Activated CD4-positive, alpha-beta memory T cell treated with anti-CD3 and anti-CD28 coated beads, Interleukin-2, amount 10 ng/mL, durations not matched to agents 7 days and 5 days (primary cell): ENCODE measurements around the gene CDRT4. TPM values are rescaled to one million over a fixed set of nuclear protein-coding genes. Genes with fewer than 3 reads are reported as not detected.
"Not testable (repeated sequence)": the region's sequence is repeated elsewhere in the genome, so short reads cannot be mapped to it uniquely, and the experiment has no call there.

Experiments used
- CTCF ChIA-PET: fragments of 350-600 bp; sonication (Branson Sonifier 250); formaldehyde crosslinking; loops from one replicate; lab custom pipeline; 2021; ENCODE audit warnings: antibody characterized with exemption, inconsistent platforms; lab: Charles Lee
- POLR2A ChIA-PET: fragments of 350-600 bp; sonication (Branson Sonifier 250); formaldehyde crosslinking; loops from one replicate; lab custom pipeline; 2021; ENCODE audit warnings: antibody characterized with exemption; lab: Charles Lee
- DNase-seq: peaks from one replicate; pipeline ENCODE4 v3.0.0-alpha.2; 2020
- H3K27ac Mint-ChIP-seq: one replicate; pipeline ENCODE4 v1.8.0; 2021; ENCODE audit warnings: mild to moderate bottlenecking, mixed read lengths
- H3K27me3 Mint-ChIP-seq: one replicate; pipeline ENCODE4 v1.8.0; 2021; ENCODE audit warnings: mixed read lengths
- H3K36me3 Mint-ChIP-seq: one replicate; pipeline ENCODE4 v1.8.0; 2021; ENCODE audit warnings: low read depth, mixed read lengths
- H3K4me1 Mint-ChIP-seq: one replicate; pipeline ENCODE4 v1.8.0; 2021; ENCODE audit warnings: mixed read lengths
- H3K4me3 Mint-ChIP-seq: one replicate; pipeline ENCODE4 v1.8.0; 2021; ENCODE audit warnings: mild to moderate bottlenecking, mixed read lengths
- H3K9me3 Mint-ChIP-seq: one replicate; pipeline ENCODE4 v1.8.0; 2021; ENCODE audit warnings: mixed read lengths
- total RNA-seq, 2 experiments: library from RNA; stranded (reverse); gene quantifications; one replicate each; pipeline ENCODE4 v1.2.3, GENCODE V29; 2021

Gene CDRT4
- 1 to 10 TPM; 5.1 to 5.3 TPM for total RNA-seq

GRCh38 chr17:15467592-15467991 is at the start of gene CDRT4:
TSS of gene CDRT4 (minus strand) at chr17:15467621. CDS start at chr17:15440238, 27,383 bp downstream.
- Mint-ChIP-seq H3K4me3 (no peak within 1 kb of the TSS), H3K4me1 (no peaks in the 10 kb centered on the region), H3K9me3 (peaks cover under 1% of the 10 kb centered on the region), H3K27ac (no peak within 1 kb of the TSS), H3K36me3 (no peaks in the 10 kb centered on the region), H3K27me3 (no peaks in the 10 kb centered on the region)
- no peak for DNase-seq
- CTCF ChIA-PET, result no interaction called here
- POLR2A ChIA-PET, result no interaction called here

- no peak overlapping the region for H3K4me3 Mint-ChIP-seq
- H3K9me3 Mint-ChIP-seq, result no peaks in the 10 kb centered on the region
- H3K4me1 Mint-ChIP-seq, result no peaks in the 10 kb centered on the region
- H3K27me3 Mint-ChIP-seq, result no peaks in the 10 kb centered on the region
- no peak overlapping the region for H3K27ac Mint-ChIP-seq
- CTCF ChIA-PET, result no interaction called here
- no peak for DNase-seq
- POLR2A ChIA-PET, result no interaction called here
- peaks cover 6% of the 10 kb centered on the region for H3K36me3 Mint-ChIP-seq
Observed at GRCh38 chr17:15516150-15516549, 48.7 kb upstream of the CDRT4 start.

- CTCF ChIA-PET, result interaction anchor here (1.7 kb wide), 1 partner anchor 11 kb away, joined by 5 read pairs; no protein-coding TSS in a partner anchor
Observed at GRCh38 chr17:15514469-15514868, 47.0 kb upstream of the CDRT4 start.

GRCh38 chr17:15513856-15514459 is 46.5 kb upstream of the CDRT4 start:
- no peaks in the 10 kb centered on the region for H3K9me3 Mint-ChIP-seq
- H3K36me3 Mint-ChIP-seq, result peaks cover 11% of the 10 kb centered on the region
- no peak overlapping the region for H3K27ac Mint-ChIP-seq
- CTCF ChIA-PET, result interaction anchor here (1.7 kb wide), 1 partner anchor 11 kb away, joined by 5 read pairs; no protein-coding TSS in a partner anchor
- POLR2A ChIA-PET, result no interaction called here
- no peak for DNase-seq
- no peaks in the 10 kb centered on the region for H3K4me1 Mint-ChIP-seq
- no peaks in the 10 kb centered on the region for H3K27me3 Mint-ChIP-seq
- H3K4me3 Mint-ChIP-seq, result no peak overlapping the region

More at GRCh38 chr17:15514469-15514868, 47.0 kb upstream of the CDRT4 start:
- POLR2A ChIA-PET, result no interaction called here
- no peak overlapping the region for H3K27ac Mint-ChIP-seq
- H3K4me3 Mint-ChIP-seq, result no peak overlapping the region
- H3K9me3 Mint-ChIP-seq, result no peaks in the 10 kb centered on the region
- H3K36me3 Mint-ChIP-seq, result peaks cover 11% of the 10 kb centered on the region
- no peak for DNase-seq
- H3K27me3 Mint-ChIP-seq, result no peaks in the 10 kb centered on the region
- H3K4me1 Mint-ChIP-seq, result no peaks in the 10 kb centered on the region

GRCh38 chr17:15513058-15513791 is 45.8 kb upstream of the CDRT4 start:
- CTCF ChIA-PET, result interaction anchor here (1.7 kb wide), 1 partner anchor 10 kb away, joined by 5 read pairs; no protein-coding TSS in a partner anchor
- no peak for DNase-seq
- POLR2A ChIA-PET, result no interaction called here
- peaks cover 11% of the 10 kb centered on the region for H3K36me3 Mint-ChIP-seq
- H3K9me3 Mint-ChIP-seq, result no peaks in the 10 kb centered on the region
- no peak overlapping the region for H3K4me3 Mint-ChIP-seq
- no peaks in the 10 kb centered on the region for H3K4me1 Mint-ChIP-seq
- no peak overlapping the region for H3K27ac Mint-ChIP-seq
- no peaks in the 10 kb centered on the region for H3K27me3 Mint-ChIP-seq

DNA sequence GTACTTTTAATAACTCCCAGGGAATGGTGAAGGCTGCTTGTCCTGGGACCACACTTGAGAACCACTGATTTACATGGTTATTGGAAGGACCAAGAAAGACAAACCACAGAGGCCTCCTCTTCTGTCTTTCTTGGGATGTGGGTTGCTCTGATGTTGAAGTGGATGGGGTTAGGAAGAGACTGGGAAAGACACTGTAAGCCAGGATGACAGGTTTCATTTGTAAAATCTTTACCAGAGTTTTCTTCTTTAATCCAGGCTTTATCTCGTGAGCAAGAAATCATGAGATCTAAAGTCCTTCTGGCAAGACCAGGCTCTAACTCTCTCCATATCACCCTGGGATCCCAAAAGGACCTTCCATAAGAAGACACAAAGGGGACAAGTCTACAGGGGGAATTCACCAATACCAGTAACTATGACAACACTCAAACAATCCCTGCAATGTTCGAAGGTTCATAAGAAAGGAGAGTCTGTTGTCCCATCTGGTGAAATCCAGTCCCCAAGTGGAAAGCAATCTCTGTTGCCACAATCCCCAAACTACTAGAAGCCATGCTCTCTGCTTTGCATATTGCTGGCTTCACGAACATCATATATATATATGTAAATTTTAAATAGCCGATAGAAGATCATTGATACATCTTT is 44.8 kb upstream of the CDRT4 start:
- ChIA-PET POLR2A (no interaction called here), CTCF (no interaction called here)
- no peak for DNase-seq
- Mint-ChIP-seq H3K9me3 (no peaks in the 10 kb centered on the region), H3K4me3 (no peak overlapping the region), H3K36me3 (peaks cover 11% of the 10 kb centered on the region), H3K27ac (no peak overlapping the region), H3K4me1 (no peaks in the 10 kb centered on the region), H3K27me3 (no peaks in the 10 kb centered on the region)

- H3K27me3 Mint-ChIP-seq, result no peaks in the 10 kb centered on the region
- peaks cover 19% of the 10 kb centered on the region for H3K36me3 Mint-ChIP-seq
- no peak for DNase-seq
- POLR2A ChIA-PET, result no interaction called here
- no peaks in the 10 kb centered on the region for H3K4me1 Mint-ChIP-seq
- H3K9me3 Mint-ChIP-seq, result no peaks in the 10 kb centered on the region
- no peak overlapping the region for H3K4me3 Mint-ChIP-seq
- CTCF ChIA-PET, result interaction anchor here (0.9 kb wide), 1 partner anchor 8 kb away, joined by 4 read pairs; no protein-coding TSS in a partner anchor
- no peak overlapping the region for H3K27ac Mint-ChIP-seq
Observed at GRCh38 chr17:15511142-15511541, 43.7 kb upstream of the CDRT4 start.

GRCh38 chr17:15510361-15510760 is 42.9 kb upstream of the CDRT4 start:
- no peaks in the 10 kb centered on the region for H3K9me3 Mint-ChIP-seq
- H3K27ac Mint-ChIP-seq, result no peak overlapping the region
- no peaks in the 10 kb centered on the region for H3K27me3 Mint-ChIP-seq
- no peak for DNase-seq
- H3K4me1 Mint-ChIP-seq, result no peaks in the 10 kb centered on the region
- ChIA-PET POLR2A (no interaction called here), CTCF (interaction anchor here (0.9 kb wide), 1 partner anchor 8 kb away, joined by 4 read pairs; no protein-coding TSS in a partner anchor)
- H3K36me3 Mint-ChIP-seq, result peaks cover 13% of the 10 kb centered on the region
- no peak overlapping the region for H3K4me3 Mint-ChIP-seq

GRCh38 chr17:15509095-15509494 is 41.7 kb upstream of the CDRT4 start:
- CTCF ChIA-PET, result no interaction called here
- H3K36me3 Mint-ChIP-seq, result peaks cover 13% of the 10 kb centered on the region

DNA sequence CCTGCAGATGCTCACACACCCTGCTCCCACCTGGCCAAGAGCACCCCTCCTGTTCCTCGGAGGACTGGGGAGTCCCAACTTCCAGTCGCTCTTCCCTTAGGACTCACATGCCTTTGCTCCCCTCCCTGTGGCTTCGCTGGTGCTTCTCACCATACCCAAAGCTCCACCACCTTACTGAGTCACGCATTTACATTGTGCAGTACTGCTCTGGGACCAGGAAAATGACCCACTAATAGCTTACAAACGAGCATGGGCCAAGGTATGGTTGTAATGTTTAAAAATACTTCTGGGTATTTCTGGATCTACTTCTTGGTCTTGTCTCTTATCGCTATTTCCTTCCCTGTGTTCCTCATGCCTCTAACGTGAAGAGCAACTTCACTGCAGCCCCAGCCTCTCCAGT is 41.0 kb upstream of the CDRT4 start:
- CTCF ChIA-PET, result no interaction called here
- Mint-ChIP-seq H3K27ac (no peak overlapping the region), H3K4me3 (no peak overlapping the region), H3K36me3 (peaks cover 13% of the 10 kb centered on the region), H3K4me1 (no peaks in the 10 kb centered on the region), H3K27me3 (no peaks in the 10 kb centered on the region), H3K9me3 (no peaks in the 10 kb centered on the region)
- POLR2A ChIA-PET, result no interaction called here
- no peak for DNase-seq

More at GRCh38 chr17:15509095-15509494, 41.7 kb upstream of the CDRT4 start:
- Mint-ChIP-seq H3K27me3 (no peaks in the 10 kb centered on the region), H3K9me3 (no peaks in the 10 kb centered on the region), H3K4me1 (no peaks in the 10 kb centered on the region), H3K27ac (no peak overlapping the region), H3K4me3 (no peak overlapping the region)
- no peak for DNase-seq
- POLR2A ChIA-PET, result no interaction called here

GRCh38 chr17:15507896-15508295 is 40.5 kb upstream of the CDRT4 start:
- no peak overlapping the region for H3K27ac Mint-ChIP-seq
- POLR2A ChIA-PET, result no interaction called here
- DNase-seq, result no peak
- no peak overlapping the region for H3K4me3 Mint-ChIP-seq
- H3K4me1 Mint-ChIP-seq, result peaks cover 1% of the 10 kb centered on the region
- no peaks in the 10 kb centered on the region for H3K9me3 Mint-ChIP-seq
- no peaks in the 10 kb centered on the region for H3K27me3 Mint-ChIP-seq
- H3K36me3 Mint-ChIP-seq, result peaks cover 13% of the 10 kb centered on the region
- CTCF ChIA-PET, result no interaction called here

DNA sequence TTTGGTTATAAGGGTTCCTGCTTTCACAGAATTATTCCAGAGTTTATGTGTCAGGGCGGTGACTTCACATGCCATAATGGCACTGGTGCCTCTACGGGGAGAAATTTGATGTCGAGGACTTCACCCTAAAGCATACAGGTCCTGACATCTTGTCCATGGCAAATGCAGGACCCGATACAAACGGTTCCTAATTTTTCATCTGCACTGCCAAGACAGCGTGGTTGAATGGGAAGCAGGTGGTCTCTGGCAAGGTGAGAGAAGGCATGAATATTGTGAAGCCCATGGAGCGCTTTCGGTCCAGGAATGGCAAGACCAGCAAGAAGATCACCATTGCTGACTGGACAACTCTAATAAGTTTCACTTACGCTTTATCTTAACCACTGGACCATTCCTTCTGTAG is 39.6 kb upstream of the CDRT4 start:
- H3K27ac Mint-ChIP-seq, result no peak overlapping the region
- DNase-seq, result no peak
- no peaks in the 10 kb centered on the region for H3K9me3 Mint-ChIP-seq
- no peak overlapping the region for H3K4me3 Mint-ChIP-seq
- peaks cover 4% of the 10 kb centered on the region for H3K4me1 Mint-ChIP-seq
- no peaks in the 10 kb centered on the region for H3K27me3 Mint-ChIP-seq
- CTCF ChIA-PET, result no interaction called here
- POLR2A ChIA-PET, result no interaction called here
- H3K36me3 Mint-ChIP-seq, result peaks cover 13% of the 10 kb centered on the region

DNA sequence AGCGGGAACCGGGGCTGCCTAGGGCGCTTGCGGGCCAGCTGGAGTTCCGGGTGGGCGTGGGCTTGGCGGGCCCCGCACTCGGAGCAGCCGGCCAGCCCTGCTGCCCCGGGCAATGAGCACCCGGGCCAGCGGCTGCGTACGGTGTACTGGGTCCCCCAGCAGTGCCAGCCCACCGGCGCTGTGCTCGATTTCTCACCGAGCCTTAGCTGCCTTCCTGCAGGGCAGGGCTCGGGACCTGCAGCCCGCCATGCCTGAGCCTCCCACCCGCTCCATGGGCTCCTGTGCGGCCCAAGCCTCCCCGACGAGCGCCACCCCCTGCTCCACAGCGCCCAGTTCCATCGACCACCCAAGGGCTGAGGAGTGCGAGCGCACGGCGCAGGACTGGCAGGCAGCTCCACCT is 38.3 kb upstream of the CDRT4 start:
- H3K4me3 Mint-ChIP-seq, H3K9me3 Mint-ChIP-seq, CTCF ChIA-PET, H3K27me3 Mint-ChIP-seq, POLR2A ChIA-PET, DNase-seq, H3K4me1 Mint-ChIP-seq, H3K27ac Mint-ChIP-seq: not testable (repeated sequence)
- H3K36me3 Mint-ChIP-seq, result peaks cover 15% of the 10 kb centered on the region
